ENCODE data around the gene PCDHB3. TPM values are rescaled to one million over a fixed set of nuclear protein-coding genes. Genes with fewer than 3 reads are reported as not detected.
A peak's percentile ranks its signal among the peaks of the same experiment; 100 is the strongest.
"Not testable (repeated sequence)": the region's sequence is repeated elsewhere in the genome, so short reads cannot be mapped to it uniquely, and the experiment has no call there.

The PCDHB3 gene
- total RNA-seq, 1 donor from 2014 or later: not detected

GRCh38 chr5:141102471-141102870 lies 2.2 kb downstream of the PCDHB3 start:
- intact Hi-C loops (cut with micrococcal nuclease); H3K36me3 Mint-ChIP-seq (ENCODE audit: low read depth); H3K4me3 Mint-ChIP-seq (ENCODE audit: low read depth); H3K27ac Mint-ChIP-seq; H3K27me3 Mint-ChIP-seq (ENCODE audit: low read depth); DNase-seq (ENCODE audit: low spot score); H3K4me1 Mint-ChIP-seq (ENCODE audit: low read depth): not testable (repeated sequence)
- H3K9me3 Mint-ChIP-seq: peaks cover 33% of the 10 kb centered on the region

DNA sequence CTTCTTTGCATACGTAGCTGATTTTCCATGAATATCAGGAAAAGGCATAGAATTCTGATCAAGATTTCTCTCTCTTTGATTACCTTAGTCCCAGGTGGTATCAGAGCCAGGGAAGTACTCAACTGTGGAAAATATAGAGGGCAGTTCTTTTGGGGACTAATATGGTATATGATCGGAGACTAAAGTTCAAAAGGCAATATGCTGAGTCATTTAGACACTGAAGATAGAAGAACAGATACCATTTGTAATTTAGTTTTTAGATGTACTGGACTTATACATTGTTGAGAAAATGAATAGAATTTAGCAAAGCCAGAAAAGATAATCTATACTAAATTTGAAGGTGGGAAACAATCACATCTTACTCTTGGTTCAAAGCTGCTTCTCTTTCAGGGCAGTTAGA lies 5.1 kb downstream of the PCDHB3 start:
- no peak for DNase-seq (ENCODE audit: low spot score)
- H3K4me3 Mint-ChIP-seq (ENCODE audit: low read depth): no peak overlapping the region
- no peaks in the 10 kb centered on the region for H3K27me3 Mint-ChIP-seq (ENCODE audit: low read depth)
- no peaks in the 10 kb centered on the region for H3K36me3 Mint-ChIP-seq (ENCODE audit: low read depth)
- H3K27ac Mint-ChIP-seq: no peak overlapping the region
- intact Hi-C loops (cut with micrococcal nuclease): no loop called here
- H3K9me3 Mint-ChIP-seq: peaks cover 25% of the 10 kb centered on the region
- peaks cover under 1% of the 10 kb centered on the region for H3K4me1 Mint-ChIP-seq (ENCODE audit: low read depth)

- Mint-ChIP-seq H3K9me3 (peaks cover 41% of the 10 kb centered on the region), H3K4me1 (ENCODE audit: low read depth) (no peaks in the 10 kb centered on the region), H3K4me3 (ENCODE audit: low read depth) (no peak overlapping the region), H3K27ac (no peak overlapping the region), H3K27me3 (ENCODE audit: low read depth) (no peaks in the 10 kb centered on the region), H3K36me3 (ENCODE audit: low read depth) (no peaks in the 10 kb centered on the region)
- intact Hi-C loops (cut with micrococcal nuclease): no loop called here
- DNase-seq (ENCODE audit: low spot score): no peak
Observed at GRCh38 chr5:141119250-141119649, 19.0 kb downstream of the PCDHB3 start.

DNA sequence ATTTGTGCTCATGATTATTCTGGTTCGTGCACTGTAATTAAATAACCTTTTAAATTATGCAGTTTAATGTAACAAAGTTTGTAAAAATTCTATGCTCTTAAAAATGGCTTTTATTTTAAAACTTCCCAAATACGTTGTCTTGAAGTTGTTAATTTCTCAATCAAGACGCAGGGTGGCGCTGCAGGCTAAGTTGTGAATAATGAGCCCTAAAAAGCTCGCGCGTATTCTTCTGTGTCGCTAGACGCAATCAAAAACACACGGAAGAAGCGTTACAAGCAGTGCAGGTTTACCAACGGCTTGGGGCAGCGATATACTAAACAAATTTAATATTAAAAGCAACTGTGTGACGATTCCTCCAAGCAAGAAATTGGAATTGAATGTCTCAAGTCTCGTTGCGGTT lies 21.3 kb downstream of the PCDHB3 start, which contains the start of gene PCDHB4:
TSS of gene PCDHB4 (plus strand) at position 256 of the 400 bp plus-strand sequence. CDS start 181 bp downstream, outside the sequence.
- H3K27me3 Mint-ChIP-seq (ENCODE audit: low read depth): no peaks in the 10 kb centered on the region
- no peak for DNase-seq (ENCODE audit: low spot score)

GRCh38 chr5:141121985-141122384 lies 21.7 kb downstream of the PCDHB3 start:
- DNase-seq (ENCODE audit: low spot score): no peak
- intact Hi-C loops (cut with micrococcal nuclease): no loop called here
- Mint-ChIP-seq H3K4me3 (ENCODE audit: low read depth) (no peak overlapping the region), H3K9me3 (peaks cover 19% of the 10 kb centered on the region), H3K4me1 (ENCODE audit: low read depth) (no peaks in the 10 kb centered on the region), H3K27ac (no peak overlapping the region), H3K36me3 (ENCODE audit: low read depth) (no peaks in the 10 kb centered on the region), H3K27me3 (ENCODE audit: low read depth) (no peaks in the 10 kb centered on the region)

More for the DNA sequence above, 21.3 kb downstream of the PCDHB3 start, which contains the start of gene PCDHB4:
- Mint-ChIP-seq H3K9me3 (peaks cover 23% of the 10 kb centered on the region), H3K4me3 (ENCODE audit: low read depth) (no peak within 1 kb of the TSS), H3K36me3 (ENCODE audit: low read depth) (no peaks in the 10 kb centered on the region), H3K27ac (no peak within 1 kb of the TSS), H3K4me1 (ENCODE audit: low read depth) (no peaks in the 10 kb centered on the region)
- intact Hi-C loops (cut with micrococcal nuclease): no loop called here

DNA sequence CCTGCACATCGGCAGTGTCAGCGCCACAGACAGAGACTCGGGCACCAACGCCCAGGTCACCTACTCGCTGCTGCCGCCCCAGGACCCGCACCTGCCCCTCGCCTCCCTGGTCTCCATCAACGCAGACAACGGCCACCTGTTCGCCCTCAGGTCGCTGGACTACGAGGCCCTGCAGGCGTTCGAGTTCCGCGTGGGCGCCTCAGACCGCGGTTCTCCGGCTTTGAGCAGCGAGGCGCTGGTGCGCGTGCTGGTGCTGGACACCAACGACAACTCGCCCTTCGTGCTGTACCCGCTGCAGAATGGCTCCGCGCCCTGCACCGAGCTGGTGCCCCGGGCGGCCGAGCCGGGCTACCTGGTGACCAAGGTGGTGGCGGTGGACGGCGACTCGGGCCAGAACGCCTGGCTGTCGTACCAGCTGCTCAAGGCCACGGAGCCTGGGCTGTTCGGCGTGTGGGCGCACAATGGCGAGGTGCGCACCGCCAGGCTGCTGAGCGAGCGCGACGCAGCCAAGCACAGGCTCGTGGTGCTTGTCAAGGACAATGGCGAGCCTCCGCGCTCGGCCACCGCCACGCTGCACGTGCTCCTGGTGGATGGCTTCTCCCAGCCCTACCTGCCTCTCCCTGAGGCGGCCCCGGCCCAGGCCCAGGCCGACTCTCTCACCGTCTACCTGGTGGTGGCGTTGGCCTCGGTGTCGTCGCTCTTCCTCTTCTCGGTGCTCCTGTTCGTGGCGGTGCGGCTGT lies 23.3 kb downstream of the PCDHB3 start:
- intact Hi-C loops (cut with micrococcal nuclease); H3K27me3 Mint-ChIP-seq (ENCODE audit: low read depth); H3K36me3 Mint-ChIP-seq (ENCODE audit: low read depth); DNase-seq (ENCODE audit: low spot score); H3K27ac Mint-ChIP-seq; H3K4me1 Mint-ChIP-seq (ENCODE audit: low read depth); H3K4me3 Mint-ChIP-seq (ENCODE audit: low read depth): not testable (repeated sequence)
- H3K9me3 Mint-ChIP-seq: peaks cover 23% of the 10 kb centered on the region

DNA sequence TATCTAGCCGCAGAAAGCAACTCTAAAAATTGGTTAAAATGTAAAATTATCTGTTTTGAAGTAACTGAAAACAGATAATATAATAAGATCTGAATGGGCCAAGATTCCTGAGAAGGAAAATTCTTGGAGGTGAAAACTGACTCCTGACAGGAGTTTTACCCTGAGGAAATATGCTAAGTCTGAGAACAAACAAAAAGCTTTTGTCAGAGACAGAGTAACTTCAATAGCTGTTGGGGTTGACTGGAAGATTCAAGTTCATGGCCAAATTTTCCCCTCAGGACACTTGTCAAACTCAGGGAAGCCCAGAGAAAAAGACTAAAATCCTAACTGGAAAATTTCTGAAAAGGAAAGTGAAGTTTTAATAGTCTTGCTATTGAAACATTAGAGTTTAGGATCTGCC lies 27.0 kb downstream of the PCDHB3 start:
- intact Hi-C loops (cut with micrococcal nuclease): no loop called here
- Mint-ChIP-seq H3K27ac (no peak overlapping the region), H3K4me3 (ENCODE audit: low read depth) (no peak overlapping the region), H3K36me3 (ENCODE audit: low read depth) (no peaks in the 10 kb centered on the region), H3K9me3 (peaks cover 24% of the 10 kb centered on the region), H3K4me1 (ENCODE audit: low read depth) (no peaks in the 10 kb centered on the region), H3K27me3 (ENCODE audit: low read depth) (no peaks in the 10 kb centered on the region)
- DNase-seq (ENCODE audit: low spot score): no peak

DNA sequence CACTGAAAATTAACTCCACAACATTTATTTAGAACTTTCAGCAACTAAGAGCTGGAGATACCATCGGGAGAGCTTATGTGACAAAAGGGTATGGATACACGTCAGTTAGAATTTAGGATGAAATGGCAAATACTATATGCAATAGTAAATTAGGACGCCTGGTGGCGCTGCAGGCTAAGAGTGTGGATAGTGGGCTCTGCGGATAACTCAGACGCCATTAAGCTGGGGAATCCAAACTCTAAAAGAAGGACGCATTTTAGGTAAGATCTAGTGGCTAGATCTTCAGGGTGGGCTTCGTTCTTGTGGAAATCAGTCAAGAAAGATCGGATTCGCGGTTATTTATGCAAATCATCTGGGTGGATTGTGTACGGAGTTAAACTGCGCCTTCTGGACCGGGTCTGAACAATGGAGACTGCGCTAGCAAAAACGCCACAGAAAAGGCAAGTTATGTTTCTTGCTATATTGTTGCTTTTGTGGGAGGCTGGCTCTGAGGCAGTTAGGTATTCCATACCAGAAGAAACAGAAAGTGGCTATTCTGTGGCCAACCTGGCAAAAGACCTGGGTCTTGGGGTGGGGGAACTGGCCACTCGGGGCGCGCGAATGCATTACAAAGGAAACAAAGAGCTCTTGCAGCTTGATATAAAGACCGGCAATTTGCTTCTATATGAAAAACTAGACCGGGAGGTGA lies 34.9 kb downstream of the PCDHB3 start, which contains the start of gene PCDHB5:
TSS of gene PCDHB5 (plus strand) at position 177 of the 688 bp plus-strand sequence. CDS start at position 406, 229 bp downstream.
- Mint-ChIP-seq H3K27ac (no peak within 1 kb of the TSS), H3K9me3 (peaks cover 56% of the 10 kb centered on the region), H3K36me3 (ENCODE audit: low read depth) (no peaks in the 10 kb centered on the region), H3K4me3 (ENCODE audit: low read depth) (peak within 1 kb of the TSS; percentile 30), H3K27me3 (ENCODE audit: low read depth) (no peaks in the 10 kb centered on the region), H3K4me1 (ENCODE audit: low read depth) (no peaks in the 10 kb centered on the region)
- no peak for DNase-seq (ENCODE audit: low spot score)
- intact Hi-C loops (cut with micrococcal nuclease): no loop called here

DNA sequence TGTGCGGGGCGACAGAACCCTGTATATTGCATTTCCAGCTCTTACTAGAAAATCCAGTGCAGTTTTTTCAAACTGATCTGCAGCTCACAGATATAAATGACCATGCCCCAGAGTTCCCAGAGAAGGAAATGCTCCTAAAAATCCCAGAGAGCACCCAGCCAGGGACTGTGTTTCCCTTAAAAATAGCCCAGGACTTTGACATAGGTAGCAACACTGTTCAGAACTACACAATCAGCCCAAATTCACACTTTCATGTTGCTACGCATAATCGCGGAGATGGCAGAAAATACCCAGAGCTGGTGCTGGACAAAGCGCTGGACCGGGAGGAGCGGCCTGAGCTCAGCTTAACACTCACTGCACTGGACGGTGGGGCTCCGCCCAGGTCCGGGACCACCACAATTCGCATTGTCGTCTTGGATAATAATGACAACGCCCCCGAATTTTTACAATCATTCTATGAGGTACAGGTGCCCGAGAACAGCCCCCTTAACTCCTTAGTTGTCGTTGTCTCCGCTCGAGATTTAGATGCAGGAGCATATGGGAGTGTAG lies 35.5 kb downstream of the PCDHB3 start:
- DNase-seq (ENCODE audit: low spot score): no peak
- Mint-ChIP-seq H3K4me3 (ENCODE audit: low read depth) (no peak overlapping the region), H3K36me3 (ENCODE audit: low read depth) (no peaks in the 10 kb centered on the region), H3K27ac (no peak overlapping the region), H3K27me3 (ENCODE audit: low read depth) (no peaks in the 10 kb centered on the region), H3K9me3 (peaks cover 51% of the 10 kb centered on the region), H3K4me1 (ENCODE audit: low read depth) (no peaks in the 10 kb centered on the region)
- intact Hi-C loops (cut with micrococcal nuclease): no loop called here

GRCh38 chr5:141137346-141137745 lies 37.1 kb downstream of the PCDHB3 start:
- H3K27ac Mint-ChIP-seq; H3K27me3 Mint-ChIP-seq (ENCODE audit: low read depth); DNase-seq (ENCODE audit: low spot score); H3K4me3 Mint-ChIP-seq (ENCODE audit: low read depth); H3K4me1 Mint-ChIP-seq (ENCODE audit: low read depth); H3K36me3 Mint-ChIP-seq (ENCODE audit: low read depth); intact Hi-C loops (cut with micrococcal nuclease): not testable (repeated sequence)
- H3K9me3 Mint-ChIP-seq: peaks cover 54% of the 10 kb centered on the region

DNA sequence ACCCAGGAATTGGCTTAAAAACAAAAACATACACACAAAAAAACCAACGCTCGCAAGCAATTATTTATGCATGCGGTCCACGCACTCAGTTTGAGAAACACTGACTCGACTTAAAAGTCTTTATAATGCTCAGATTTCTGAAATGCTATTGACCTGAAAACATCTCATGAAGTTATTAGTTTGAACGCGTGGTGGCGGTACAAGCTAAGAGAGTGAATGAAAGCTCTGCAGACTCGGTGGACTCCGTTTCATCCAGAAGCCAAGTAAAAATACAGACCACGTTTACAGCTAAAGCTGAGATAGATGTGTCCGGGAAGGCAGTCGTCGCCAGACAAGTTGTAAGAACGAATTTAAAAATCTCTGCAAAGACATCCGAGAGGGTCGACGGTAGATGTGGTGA lies 49.5 kb downstream of the PCDHB3 start, which contains the start of gene PCDHB6:
TSS of gene PCDHB6 (plus strand) at position 246 of the 400 bp plus-strand sequence. CDS start 201 bp downstream, outside the sequence.
- no peak for DNase-seq (ENCODE audit: low spot score)
- Mint-ChIP-seq H3K27ac (no peak within 1 kb of the TSS), H3K27me3 (ENCODE audit: low read depth) (no peaks in the 10 kb centered on the region), H3K9me3 (peaks cover 31% of the 10 kb centered on the region), H3K36me3 (ENCODE audit: low read depth) (no peaks in the 10 kb centered on the region), H3K4me3 (ENCODE audit: low read depth) (no peak within 1 kb of the TSS), H3K4me1 (ENCODE audit: low read depth) (no peaks in the 10 kb centered on the region)
- intact Hi-C loops (cut with micrococcal nuclease): no loop called here

- Mint-ChIP-seq H3K4me1 (ENCODE audit: low read depth) (no peaks in the 10 kb centered on the region), H3K27me3 (ENCODE audit: low read depth) (no peaks in the 10 kb centered on the region), H3K4me3 (ENCODE audit: low read depth) (no peak overlapping the region), H3K36me3 (ENCODE audit: low read depth) (no peaks in the 10 kb centered on the region), H3K27ac (no peak overlapping the region), H3K9me3 (peaks cover 31% of the 10 kb centered on the region)
- DNase-seq (ENCODE audit: low spot score): no peak
- intact Hi-C loops (cut with micrococcal nuclease): no loop called here
Observed at GRCh38 chr5:141150224-141150992, 50.1 kb downstream of the PCDHB3 start.
